Pons (tissue), 1 donor: ENCODE results near the gene UNC80.
"Not testable (repeated sequence)": the region's sequence is repeated elsewhere in the genome, so short reads cannot be mapped to it uniquely, and the experiment has no call there.

Experiments used
- DNase-seq: peaks from one replicate; pipeline ENCODE4 v3.0.0-alpha.2; 2016; ENCODE audit warnings: low spot score

UNC80 gene, protein sequence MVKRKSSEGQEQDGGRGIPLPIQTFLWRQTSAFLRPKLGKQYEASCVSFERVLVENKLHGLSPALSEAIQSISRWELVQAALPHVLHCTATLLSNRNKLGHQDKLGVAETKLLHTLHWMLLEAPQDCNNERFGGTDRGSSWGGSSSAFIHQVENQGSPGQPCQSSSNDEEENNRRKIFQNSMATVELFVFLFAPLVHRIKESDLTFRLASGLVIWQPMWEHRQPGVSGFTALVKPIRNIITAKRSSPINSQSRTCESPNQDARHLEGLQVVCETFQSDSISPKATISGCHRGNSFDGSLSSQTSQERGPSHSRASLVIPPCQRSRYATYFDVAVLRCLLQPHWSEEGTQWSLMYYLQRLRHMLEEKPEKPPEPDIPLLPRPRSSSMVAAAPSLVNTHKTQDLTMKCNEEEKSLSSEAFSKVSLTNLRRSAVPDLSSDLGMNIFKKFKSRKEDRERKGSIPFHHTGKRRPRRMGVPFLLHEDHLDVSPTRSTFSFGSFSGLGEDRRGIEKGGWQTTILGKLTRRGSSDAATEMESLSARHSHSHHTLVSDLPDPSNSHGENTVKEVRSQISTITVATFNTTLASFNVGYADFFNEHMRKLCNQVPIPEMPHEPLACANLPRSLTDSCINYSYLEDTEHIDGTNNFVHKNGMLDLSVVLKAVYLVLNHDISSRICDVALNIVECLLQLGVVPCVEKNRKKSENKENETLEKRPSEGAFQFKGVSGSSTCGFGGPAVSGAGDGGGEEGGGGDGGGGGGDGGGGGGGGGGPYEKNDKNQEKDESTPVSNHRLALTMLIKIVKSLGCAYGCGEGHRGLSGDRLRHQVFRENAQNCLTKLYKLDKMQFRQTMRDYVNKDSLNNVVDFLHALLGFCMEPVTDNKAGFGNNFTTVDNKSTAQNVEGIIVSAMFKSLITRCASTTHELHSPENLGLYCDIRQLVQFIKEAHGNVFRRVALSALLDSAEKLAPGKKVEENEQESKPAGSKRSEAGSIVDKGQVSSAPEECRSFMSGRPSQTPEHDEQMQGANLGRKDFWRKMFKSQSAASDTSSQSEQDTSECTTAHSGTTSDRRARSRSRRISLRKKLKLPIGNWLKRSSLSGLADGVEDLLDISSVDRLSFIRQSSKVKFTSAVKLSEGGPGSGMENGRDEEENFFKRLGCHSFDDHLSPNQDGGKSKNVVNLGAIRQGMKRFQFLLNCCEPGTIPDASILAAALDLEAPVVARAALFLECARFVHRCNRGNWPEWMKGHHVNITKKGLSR (N-terminal part only)

DNA sequence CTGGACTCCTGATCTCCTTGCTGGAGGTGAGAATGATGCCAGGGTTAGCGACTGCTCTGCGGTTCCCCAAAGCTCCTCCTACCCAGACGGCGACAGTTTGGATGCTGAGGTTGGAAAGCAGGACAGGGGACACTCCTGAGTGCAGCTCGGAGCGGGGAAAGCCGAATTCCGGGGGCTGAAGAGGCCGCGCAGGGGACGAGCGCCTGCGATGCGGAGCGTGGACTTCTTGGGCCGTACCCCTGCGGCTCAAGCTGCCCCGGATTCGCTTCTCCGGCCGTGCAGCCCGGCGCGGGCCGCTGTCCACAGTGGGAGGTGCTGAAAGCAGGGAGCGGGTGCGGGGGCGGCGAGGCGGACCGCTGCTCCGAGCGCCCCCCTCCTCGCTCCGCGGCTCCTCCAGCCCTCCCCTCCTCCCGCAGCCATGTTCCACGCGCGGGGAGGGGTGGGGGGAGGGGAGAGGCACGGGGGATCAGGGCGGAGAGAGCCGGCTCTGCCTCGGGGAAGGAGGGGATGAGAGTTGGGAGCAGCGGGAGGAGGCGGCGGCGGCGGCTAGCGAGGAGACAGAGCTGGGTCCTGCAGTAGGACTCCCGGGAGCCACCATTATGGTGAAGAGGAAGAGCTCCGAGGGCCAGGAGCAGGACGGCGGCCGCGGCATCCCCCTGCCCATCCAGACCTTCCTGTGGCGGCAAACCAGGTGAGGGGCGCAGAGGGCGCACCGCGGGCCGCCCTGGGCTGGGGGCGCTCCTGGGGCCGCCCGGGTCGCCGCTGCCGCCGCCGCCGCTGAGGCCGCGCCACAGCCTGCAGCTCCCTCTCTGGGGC is at the start of gene UNC80:
Gene UNC80, plus strand, starts transcription at position 359 of the 816 bp plus-strand sequence. Its CDS starts 241 bp downstream, at position 600.
- DNase-seq, result peak; percentile 37

DNA sequence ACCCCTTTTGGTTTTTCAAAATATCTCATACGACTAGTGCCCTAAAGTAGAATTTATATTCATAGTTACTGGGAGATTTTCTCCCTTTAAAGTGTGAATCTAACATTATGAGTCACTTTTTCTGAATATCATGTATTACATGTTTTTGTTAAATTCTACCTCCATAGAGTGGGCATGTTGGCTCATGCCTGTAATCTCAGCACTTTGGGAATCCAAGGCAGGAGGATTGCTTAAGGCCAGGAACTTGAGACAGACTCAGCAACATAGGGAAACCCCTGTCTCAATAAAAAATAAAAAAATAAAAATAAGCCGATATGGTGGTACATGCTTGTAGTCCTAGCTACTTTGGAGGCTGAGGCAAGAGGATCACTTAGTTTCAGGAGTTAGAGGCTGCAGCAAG is 45.3 kb upstream of the UNC80 start:
- DNase-seq, result no peak

DNA sequence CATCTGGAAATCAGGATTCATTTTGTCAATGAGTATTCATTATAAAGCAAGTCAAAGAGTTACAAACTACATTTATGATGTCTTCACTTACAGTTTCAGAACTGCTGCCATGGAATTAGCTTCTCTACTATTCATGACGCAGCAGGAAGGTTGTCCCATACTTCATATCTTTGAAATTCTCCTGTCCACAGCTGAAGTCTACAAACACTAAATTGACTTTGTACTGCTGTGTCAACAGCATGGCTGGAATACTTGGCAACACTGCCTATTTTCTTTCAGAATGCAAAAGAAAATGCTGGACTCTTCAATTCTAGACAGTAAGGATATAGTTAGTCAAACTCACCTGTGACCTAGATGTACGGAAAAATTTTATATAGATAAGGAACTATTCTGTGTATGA is 44.6 kb upstream of the UNC80 start:
- DNase-seq, result no peak

DNA sequence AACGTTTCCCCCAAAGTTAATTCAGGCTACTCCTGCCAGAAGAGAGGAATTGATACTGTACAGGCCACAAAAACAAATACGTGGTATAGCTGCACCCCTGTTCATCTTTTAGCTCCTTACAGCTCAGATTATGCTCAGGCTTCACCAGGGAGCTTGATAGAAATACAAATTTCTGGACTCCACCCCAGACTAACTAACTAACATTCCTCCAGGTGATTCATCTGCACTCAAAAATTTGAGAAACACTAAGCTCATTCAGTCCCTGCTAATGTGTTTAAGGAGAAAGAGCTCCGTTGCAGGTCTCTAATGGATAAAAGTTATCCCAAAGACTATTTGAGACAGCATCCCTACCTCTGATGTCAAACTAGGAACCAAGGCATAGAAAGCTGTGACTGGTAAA is 36.8 kb upstream of the UNC80 start:
- no peak for DNase-seq

DNA sequence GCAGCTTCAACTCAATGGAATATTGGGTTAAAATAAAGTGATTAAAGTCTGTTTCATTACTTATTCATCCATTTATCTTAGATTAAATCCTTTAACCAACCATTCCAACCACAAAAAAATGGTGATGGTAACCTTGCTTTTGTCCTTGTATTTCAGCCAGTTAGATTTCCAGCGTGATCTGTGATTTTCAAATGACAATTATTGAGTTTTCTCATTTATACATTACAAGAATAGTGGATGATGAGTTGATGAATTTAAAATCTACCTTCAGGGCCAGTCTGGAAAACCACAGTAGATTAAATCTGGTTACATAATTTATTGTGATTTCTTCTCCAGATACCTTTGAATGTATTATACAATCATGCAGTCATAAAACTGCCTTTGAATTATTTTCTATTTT is 29.7 kb upstream of the UNC80 start:
- DNase-seq, result no peak

DNA sequence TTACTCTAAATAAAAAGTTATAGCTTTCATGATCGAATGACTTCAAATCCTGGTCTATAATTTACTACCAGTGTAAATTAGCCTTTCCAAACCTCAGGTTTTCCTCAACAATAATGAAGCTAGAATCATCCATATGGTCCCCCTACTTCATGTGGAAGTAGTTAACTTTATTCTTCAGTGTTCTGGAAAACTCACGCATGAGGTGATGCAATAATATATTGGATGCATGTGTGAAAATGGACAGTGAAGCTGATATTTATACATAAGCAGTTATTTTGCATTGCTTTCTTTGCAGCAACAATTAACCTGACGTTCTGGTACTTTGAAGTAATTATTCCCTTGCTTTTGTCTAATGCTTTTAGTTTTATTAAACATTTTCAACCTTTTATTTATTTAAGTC is 18.6 kb upstream of the UNC80 start:
- no peak for DNase-seq

DNA sequence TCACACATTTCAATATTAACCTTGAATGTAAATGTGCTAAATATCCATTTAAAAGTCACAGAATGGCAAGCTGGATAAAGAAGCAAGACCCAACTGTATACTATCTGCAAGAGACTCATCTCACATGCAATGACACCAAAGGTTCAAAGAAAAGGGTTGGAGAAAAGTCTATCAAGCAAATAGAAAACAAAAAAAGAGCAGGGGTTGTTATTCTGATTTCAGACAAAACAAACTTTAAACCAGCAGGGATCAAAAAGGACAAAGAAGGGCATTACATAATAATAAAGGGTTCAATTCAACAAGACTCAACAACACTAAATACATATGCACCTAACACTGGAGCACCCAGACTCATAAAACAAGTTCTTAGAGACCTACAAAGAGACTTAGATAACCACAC is 14.5 kb upstream of the UNC80 start:
- DNase-seq, result no peak

DNA sequence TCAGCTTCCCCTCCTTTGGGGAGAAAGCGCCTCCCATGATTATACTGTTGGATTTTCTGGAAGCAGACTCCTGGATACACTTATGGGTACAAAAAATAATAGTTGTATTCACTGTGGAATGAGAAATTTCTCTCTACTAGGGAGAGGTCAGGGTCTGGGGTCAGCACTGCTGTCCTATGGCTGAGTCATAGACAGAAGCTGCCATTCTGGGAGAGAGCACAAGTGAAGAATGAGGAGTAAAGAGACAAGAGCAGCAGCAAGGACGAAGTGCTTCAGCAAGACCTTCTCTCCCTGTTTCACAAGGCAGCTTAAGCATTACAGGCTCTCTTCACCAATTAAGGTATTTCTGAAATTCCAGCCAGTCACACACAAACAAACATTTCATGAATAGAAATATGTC is 10.1 kb upstream of the UNC80 start:
- no peak for DNase-seq

DNA sequence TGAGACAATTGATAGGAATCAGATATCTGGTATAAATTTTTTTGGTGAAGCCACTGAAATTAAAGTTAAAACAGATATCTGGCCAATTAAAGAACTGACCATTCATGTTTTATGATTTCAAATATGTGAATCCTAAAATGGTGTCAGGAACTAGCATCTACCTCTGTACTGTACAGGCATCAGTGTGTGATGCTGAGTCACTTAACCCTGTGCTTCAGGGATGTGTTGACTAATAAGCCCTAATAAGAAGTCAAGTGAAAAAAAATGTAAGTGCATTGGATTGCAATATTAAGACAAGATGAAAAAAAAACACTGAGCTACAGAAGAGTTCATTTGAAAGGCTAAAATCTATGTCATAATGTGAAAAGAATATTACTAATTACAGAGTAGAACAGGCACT is 9.1 kb upstream of the UNC80 start:
- DNase-seq, result no peak

DNA sequence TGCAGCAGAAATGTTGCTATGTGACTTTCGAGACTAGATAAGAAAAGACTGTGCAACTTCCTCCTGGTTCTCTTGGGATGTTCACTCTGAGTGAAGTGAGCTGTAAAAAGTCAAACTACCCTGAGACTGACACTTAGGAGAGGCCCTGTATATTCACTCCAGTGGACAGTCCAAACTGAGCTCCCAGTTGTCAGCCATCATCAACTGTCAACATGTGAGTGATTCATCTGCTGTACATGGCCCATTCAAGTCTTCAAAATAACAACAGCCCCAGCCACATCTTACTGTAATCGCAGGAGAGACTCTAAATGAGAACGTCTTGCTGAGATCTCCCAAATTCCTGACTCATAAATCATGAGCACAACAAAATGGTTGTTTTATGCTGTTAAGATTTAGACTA is 8.5 kb upstream of the UNC80 start:
- no peak for DNase-seq

DNA sequence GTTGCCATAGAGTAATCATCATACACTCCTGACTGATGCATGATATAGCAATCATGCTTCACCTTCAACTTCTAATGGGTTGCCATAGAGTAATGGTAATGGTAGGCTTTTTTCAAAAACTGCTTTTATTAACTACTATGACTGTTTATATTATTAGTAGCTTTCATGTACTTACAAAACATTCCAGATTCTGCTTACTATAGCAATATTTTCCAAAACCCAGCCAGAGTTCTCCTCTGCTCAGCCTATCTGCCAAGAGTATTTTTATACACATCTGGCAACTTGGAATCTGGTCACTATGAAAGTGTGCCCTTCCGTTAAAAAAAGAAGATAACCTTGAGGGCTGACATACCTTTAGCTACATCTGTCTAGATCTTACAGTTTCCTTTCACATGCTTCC is 5.0 kb upstream of the UNC80 start:
- DNase-seq, result no peak

DNA sequence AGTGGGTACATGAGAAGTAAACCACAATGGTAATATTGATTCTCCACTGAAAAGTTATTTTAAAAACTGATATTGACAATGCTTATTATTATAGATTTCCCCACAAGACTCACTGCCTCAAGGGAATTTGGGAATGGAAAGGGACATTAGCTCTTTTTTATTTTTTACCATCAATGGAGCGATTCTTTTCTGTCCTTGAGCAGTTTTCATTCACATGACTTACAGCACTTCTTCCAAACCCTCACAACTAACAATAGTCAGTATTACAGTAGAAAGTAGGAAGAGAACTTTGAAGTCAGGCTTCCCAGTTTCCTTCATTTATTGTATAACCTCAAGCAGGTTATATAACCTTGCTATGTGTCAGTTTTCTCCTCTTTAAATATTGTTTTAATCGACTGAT is 4.3 kb upstream of the UNC80 start:
- DNase-seq, result no peak

DNA sequence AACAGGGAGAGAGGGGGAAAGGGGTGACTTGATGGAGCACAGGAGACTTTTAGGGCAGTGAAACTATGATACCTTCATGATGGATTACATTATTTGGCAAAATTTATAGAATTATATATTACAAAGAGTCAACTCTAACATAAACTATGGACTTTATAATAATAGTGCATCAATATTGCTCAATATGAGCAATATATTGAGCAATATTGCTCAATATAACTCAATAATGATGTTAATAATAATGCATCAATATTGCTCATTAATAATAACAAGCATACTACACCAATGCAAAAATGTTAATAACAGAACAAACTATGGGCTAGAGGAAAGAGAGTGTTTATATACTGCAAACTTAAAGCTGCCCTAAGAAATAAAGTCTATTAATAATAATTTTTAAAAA is 3.1 kb upstream of the UNC80 start:
- DNase-seq, result no peak

DNA sequence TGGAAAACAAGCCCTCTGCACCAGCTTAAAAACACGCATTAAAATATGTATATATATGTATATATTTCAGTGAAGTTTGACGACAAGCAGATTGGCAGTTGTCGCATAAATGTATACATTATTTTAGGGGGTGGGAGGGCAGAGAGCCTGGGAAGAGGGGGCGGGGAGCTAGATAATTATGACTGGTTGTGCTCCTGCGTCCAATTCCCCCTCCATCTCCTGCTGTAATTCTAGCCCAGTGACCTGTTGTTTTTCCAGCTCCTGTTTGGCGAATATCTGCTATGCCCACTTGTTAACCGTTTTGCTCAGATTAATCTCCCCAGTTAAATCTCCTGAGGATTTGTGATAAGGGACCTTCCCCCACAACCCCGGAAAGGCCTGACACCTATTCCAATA is 656 bp downstream of the UNC80 start:
- no peak for DNase-seq

DNA sequence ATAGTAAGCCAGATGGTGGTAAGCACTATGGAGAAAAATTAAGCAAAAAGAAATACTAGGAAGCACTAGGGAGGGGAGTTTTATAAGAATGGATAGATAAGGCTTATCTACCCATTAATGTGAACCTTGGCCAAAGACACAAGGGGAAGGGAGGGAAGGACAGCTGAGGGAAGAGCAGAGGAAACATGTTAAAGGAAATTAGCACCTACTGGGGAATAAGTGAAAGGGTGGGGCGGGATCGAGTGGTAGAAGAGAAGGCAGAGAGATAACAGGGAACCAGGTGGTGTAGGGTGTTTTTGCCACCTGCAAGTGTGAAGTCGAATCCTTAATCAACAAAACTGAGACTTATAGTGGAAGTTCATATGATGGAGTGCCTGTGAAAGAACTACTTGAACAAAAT is 1.7 kb downstream of the UNC80 start:
- DNase-seq, result no peak

DNA sequence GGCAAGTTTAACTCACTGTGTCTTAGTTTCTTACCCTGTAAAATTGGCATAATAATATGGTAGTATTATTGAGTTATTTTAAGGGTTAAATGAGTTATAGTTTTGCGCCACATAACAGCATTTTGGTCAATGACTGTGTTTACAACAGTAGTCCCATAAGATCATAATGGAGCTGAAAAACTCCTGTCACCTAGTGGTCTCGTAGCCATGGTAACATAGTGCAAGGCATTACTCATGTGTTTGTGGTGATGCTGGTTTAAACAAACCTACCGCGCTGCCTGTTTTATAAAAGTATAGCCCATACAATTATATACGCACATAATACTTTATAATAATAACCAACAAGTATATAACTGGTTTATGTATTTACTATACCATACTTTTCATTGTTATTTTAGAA is 15.8 kb downstream of the UNC80 start:
- no peak for DNase-seq

DNA sequence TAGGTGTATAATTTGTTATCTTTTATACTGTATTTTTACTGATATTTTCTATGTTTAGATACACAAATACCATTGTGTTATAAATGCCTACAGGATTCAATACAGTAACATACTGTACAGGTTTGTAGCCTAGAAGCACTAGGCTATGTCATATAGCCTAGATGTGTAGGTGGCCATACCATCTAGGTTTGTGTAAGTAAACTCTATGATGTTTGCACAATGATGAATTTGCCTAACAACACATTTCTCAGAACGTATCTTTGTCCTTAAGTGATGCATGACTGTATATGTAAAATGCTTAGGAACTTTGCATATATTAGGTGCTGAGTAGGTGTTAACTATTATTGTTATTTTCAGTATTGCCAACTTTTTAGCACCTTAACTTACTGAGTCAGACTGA is 17.3 kb downstream of the UNC80 start:
- no peak for DNase-seq

DNA sequence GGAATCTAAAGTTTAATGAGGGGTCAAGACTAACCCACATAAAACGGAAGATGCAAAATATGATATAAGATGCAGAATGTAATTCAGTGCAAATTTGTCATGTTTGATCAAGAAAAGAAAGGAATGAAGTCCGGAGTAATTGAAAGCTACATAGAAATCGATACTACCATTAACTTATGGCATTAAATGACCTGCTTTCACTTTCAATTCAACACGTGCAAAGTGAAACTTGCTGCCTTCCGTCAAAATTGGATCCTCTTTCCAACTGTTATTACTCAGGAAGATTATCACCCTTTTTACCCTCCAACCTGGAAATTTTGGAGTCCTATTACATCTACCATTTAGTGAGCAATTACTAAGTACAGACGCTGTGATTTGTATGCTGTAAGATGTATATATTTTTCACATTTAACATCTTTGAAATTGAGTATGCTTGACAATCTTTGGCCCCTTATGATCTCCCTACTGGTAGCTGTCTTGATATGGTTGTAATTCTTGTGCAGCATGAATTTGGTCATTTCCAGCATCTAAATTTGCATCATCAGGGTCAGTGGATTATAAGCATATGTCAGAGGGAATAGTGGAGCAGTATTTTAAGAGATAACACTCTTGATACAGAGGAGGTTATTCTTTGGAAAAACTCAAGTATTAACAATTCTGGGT is 18.6 kb downstream of the UNC80 start:
- DNase-seq, result no peak

DNA sequence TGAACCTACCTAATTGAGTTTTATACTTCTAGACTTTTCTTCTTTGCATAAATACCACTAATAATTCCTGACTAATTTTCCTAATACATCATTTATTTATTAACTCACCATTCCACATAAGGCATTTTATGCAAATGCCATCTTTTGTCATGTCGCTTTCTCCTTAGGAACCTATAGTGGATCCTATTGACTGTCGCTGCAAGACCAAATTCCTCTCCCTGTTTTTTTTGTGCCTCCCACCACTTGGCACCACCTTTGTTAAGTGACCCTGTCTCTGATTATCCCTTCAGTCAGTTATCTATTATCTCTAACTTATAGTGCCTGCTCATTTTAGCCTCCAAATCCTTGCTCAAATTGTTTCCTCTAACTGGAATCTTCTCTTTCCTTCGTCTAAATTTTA is 19.5 kb downstream of the UNC80 start:
- DNase-seq, result no peak

DNA sequence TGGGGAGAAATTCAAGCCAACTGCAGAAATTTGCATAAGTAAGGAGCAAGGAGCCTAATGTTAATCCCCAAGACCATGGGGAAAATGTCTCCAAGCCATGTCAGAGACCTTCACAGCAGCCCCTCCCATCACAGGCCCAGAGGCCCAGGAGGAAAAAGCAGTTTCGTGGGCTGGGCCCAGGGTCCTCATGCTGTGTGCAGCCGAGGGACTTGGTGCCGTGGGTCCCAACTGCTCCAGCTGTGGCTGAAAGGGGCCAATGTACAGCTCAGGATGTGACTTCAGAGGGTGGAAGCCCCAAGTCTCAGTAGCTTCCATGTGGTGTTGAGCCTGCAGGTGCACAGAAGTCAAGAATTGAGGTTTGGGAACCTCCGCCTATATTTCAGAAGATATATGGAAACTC is 23.8 kb downstream of the UNC80 start:
- DNase-seq, result not testable (repeated sequence)

DNA sequence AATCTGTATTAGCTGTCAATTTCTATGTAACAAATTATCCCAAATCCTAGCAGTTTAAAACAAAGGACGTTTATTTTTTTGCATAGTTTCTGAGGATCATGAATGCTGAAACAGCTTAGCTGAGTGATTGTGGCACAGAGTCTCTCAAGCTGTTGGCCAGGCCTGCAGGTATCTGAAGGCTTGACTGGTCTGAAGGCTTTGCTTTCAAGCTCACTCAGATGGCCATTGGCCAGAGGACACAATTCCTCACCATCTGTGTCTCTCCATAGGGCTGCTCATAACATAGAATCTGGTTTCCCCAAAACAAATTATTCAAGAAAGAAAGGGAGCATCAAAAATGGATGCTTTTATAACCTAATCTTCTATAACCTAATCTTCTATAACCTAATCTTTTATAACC is 33.7 kb downstream of the UNC80 start:
- DNase-seq, result peak; percentile 17
